IPS-11a (cell line): ENCODE measurements around the gene TCIRG1.
A peak's percentile ranks its signal among the peaks of the same experiment; 100 is the strongest.

Source experiments
- H3K4me3 ChIP-seq: one replicate; pipeline ENCODE4 v1.5.1; 2013; ENCODE audit warnings: low read depth, low read length, control low read depth

TCIRG1 gene

DNA sequence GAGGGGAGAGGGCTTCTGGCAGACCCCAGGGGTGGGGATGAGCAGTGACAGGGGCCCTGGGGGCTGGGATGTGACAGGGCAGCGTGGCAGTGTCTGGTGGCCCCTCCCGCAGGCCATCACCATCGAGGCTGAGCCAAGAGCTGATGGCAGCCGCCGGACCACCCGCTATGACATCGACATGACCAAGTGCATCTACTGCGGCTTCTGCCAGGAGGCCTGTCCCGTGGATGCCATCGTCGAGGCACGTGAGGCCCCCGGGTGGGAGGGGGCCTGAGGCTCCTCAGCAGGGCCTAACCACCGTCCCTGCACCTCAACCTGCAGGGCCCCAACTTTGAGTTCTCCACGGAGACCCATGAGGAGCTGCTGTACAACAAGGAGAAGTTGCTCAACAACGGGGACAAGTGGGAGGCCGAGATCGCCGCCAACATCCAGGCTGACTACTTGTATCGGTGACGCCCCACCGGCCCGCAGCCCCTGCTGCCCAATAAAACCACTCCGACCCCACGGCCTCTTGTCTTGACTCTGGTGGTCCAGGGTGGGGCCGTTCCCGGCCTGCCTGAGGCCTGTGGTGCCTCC, 2.6 kb upstream of the TCIRG1 start:
- H3K4me3 ChIP-seq: no peak overlapping the region

DNA sequence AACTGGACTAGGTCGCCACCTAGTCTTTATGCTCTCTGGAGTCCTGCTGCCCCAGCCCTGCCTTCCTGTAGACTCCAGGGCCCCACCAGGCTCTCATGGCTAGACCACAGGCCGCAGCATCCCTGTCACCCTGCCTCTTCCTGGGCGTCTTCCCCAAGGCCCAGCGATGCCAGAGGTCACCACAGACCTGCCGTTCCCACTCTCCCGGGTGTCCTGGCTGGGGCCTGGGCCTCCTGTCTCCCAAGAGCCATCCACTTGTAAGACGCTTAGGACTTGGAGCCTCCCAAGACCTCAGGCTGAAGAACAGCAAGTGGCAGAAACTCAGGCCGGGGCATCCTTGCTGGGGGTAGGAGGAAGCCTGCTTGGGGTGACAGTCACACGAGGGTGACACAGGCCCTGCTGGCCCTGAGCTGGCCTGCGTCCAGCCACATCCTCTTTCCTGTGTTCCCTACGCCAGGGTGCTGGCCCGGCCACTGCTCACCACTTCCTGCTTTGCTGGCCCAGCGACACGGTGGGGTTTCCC, 2.0 kb upstream of the TCIRG1 start:
- H3K4me3 ChIP-seq: no peak overlapping the region

DNA sequence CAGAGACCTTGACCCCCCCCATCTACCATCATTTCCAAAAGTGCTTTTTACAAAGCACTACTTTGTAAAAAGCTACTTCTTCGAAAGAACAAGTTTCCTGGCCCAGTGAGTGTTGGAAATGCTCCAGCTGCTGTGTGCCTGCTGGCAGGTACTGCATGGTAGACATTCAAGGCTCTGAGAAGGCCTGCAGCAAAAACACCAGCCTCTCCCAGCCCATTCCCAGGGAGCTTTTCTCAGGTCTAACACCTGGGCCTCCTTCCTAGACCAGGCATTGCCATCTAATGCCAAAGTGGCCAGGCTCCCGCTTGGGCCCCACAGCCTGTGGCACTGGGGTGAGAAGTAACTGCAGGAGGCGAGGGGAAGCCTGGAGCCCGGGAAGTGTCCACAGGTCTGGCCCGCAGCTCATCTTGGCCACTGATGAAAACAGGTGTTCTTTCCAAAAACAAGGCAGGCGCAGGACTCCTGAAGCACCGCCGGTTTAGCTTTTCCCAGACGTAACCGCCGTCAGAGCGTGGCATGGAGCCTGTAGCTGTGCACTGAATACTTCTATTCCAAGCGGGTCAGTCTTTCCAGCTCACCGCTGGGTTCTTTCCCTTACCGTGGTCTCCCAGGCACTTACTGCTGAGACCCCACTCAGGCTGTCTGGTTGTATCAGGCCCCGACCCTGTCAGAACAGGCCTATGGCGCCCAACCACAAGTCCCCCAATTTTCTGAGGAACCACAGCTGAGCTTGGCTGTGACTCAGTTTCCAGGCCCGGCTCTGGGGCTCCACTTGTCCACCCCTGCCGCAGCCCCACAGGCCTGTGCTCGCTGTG, 1.2 kb upstream of the TCIRG1 start:
- no peak overlapping the region for H3K4me3 ChIP-seq

DNA sequence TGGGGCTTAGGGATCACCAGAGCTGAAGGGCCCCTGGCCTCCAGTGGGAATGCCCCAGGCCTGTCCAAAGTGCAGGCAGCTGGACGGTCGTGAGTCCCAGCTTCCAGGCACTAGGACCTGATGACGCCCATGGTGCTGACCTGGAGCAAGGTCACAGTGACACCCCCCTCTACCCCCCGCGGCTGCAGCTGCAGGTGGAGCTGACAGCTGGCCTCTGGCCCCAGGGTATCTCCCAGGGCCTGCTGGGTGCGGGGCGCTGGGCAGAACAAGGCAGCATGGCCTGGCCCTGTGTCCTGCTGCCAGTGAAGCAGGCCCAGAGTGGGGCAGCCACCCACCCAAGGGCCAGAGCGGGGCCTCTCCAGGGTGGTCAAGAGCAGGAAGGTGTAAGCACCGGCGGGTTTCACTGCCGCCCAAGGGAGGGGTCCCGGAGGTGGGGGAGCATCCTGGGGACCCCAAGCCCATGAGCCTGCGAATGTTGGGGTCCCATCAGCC, 553 bp upstream of the TCIRG1 start:
- peak overlapping the region; percentile 20 for H3K4me3 ChIP-seq

DNA sequence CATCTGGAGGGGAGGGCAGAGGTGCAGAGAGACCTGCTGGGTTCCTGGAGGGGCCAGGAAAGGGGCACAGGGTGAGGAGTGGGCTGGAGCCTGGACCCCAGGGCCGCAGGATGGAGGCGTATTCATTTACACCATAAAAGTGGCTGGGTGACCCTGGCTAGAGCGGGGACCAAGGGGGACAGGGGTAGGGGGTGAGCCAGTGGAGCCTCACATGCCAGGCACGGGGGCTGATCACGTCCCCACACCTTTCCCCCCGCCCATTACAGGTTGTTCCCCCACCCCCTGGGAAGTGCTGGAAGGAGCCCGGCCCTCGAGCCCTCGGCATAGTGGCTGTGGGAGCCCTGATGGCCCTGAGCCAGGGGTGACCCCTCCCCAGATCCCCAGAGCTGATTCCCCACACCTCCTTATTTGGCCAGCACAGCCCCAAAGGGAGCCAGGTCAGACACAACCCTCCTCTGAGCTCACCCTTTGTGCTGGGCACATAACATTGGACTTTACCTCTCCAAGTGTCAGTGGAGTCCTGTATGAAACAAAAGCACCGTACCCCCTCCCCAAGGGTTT, 781 bp downstream of the TCIRG1 start:
- H3K4me3 ChIP-seq: no peak overlapping the region

DNA sequence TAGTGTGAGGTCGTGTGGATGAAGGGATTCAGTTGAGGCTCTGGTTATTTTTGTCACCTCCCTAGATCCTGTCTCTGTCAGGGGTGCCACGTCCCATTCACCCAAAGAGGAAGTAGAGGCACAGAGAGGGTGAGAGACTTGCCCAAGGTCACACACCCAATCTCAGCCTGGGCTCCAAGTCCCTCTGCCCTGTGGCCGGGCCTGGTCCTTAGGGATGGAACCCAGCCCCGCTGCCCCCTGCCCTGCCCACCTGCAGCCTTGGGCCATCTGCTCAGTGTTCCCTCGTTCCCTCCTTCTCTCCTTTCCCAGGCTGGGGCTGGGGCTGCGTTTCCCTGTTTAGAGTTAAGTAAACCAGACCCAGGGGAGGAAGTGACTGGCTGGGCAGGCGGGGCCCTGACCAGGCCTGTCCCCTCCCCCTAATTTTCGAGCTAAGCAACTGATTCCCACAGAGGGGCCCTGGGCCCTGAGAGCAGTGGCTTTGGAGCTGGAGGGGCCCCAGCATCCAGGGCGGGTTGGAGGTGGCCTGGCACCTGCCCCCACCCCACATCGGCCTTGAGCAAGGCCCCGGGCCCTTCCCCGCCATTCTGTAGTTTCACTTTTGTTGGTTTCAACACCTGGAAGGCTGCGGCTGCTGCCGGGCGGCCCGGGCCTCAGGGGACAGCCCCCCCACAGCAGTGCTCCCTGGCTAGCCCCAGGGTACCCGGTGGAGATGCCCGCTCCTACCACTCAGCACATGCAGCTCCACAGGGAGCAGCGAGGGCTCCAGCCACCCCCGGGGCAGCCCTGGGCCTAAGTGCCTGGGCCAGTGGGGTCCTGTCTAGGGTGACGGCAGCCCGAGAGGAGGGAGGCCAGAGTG, 1.5 kb downstream of the TCIRG1 start:
- no peak overlapping the region for H3K4me3 ChIP-seq

DNA sequence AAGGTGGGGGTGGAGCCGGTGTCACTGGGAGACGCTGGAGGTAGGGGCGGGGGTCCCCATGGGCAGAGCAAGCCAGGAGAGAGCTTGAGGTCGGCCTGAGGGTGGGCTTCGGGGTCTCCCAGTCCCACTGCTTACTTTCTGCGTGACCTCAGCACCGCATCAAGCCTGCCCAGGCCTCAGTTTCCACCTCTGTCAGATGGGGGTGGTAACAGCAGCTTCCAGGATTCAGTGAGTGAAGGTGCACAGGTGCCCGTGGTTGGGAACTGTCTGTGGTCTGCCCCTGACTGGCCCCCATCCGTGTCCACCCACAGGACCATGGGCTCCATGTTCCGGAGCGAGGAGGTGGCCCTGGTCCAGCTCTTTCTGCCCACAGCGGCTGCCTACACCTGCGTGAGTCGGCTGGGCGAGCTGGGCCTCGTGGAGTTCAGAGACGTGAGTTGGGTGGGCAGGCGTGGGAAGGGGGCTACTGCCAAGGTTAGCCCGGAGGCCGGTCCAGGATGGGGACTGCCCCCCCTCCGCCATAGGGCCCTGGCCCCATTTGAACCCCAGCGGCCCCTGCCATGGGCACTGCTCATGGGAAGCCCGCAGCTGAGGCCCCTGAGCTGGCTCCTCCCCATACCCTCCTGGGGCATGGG, 2.2 kb downstream of the TCIRG1 start:
- no peak overlapping the region for H3K4me3 ChIP-seq

DNA sequence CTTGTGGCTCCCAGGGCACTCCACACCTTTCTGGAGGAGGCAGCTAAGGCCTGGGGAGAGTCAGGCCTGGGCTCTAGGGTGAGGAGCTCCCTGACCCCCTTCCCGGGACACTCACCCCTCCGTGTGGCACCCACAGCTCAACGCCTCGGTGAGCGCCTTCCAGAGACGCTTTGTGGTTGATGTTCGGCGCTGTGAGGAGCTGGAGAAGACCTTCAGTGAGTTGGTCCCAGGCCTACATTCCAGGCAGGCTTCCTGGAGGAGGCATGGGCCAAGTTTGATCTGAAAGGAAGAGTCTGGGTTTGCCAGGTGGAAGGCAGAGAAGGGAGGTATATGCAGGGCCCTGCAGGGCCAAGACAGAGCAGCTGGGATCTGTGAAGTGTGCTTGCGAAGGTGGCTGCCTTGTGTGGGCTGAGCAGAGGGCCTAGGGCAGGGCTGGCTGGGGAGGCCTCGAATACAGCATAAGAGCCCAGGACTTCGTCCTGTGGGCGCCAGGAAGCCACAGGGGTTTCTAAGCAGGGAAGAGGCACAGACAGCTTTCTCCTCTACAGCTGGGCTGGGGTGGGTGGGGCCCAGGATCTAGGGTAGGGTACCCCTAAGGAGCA, 2.9 kb downstream of the TCIRG1 start:
- H3K4me3 ChIP-seq: no peak overlapping the region

DNA sequence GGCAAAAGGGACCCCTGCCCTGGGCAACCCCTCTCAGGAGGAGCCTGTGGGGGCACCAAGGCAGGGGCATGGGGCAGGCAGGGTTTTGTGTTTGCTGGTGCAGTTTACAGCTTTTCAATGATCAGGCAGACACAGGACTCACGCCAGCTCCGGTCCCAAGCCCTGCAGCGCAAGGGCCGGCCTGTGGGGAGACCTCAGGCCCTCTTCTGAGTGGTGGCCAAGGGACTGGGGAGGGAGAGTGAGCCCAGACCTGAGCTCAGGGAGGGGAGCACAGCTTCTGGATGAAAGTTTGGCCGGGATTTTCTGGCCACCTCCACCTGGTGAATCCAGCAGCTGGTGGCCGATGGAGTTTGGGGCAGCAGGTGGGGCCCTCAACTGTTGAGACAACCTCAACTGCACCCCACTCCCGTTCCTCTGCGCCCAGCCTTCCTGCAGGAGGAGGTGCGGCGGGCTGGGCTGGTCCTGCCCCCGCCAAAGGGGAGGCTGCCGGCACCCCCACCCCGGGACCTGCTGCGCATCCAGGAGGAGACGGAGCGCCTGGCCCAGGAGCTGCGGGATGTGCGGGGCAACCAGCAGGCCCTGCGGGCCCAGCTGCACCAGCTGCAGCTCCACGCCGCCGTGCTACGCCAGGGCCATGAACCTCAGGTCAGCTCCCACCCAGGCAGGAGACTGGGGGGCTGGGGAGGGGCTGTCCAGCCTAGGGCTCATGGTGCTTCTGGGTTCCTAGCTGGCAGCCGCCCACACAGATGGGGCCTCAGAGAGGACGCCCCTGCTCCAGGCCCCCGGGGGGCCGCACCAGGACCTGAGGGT, 3.6 kb downstream of the TCIRG1 start:
- H3K4me3 ChIP-seq: no peak overlapping the region

DNA sequence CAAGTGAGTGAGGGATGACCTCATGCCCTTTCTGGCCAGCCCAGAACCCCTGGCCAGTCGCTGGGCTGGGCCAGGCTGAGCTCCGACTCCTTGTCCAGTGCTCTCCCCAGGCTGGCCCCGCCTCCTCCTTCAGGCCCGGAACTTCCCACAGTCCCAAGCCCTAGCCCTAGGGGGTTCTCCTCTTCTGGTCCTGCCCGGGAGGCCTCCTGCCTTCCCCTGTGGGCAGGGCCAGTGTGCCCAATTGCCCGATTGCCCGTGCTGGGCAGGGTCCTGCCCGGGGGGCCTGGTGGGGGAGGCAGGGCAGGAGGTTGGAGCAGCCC, 4.2 kb downstream of the TCIRG1 start:
- H3K4me3 ChIP-seq: no peak overlapping the region

DNA sequence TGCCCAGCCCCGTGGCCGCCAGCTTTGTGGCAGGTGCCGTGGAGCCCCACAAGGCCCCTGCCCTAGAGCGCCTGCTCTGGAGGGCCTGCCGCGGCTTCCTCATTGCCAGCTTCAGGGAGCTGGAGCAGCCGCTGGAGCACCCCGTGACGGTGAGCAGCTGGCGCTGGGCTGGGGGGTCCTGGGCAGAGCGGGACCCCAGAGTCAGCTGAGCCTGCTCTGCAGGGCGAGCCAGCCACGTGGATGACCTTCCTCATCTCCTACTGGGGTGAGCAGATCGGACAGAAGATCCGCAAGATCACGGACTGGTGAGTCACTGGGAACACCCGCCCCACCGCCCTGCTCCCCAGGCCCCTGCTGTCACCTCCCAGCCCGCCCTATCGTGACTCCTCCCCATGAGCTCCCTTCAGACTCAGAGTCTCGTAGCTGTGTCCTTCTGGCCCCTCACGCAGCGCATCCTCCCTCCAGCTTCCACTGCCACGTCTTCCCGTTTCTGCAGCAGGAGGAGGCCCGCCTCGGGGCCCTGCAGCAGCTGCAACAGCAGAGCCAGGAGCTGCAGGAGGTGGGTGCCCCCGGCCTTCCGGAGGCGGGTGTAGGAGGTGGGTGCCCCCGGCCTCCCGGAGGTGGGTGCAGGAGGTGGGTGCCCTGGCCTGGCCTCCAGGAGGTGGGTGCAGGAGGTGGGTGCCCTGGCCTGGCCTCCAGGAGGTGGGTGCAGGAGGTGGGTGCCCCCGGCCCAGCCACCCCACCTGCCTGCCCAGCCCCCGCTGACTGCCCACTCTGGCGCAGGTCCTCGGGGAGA, 4.7 kb downstream of the TCIRG1 start:
- H3K4me3 ChIP-seq: no peak overlapping the region

DNA sequence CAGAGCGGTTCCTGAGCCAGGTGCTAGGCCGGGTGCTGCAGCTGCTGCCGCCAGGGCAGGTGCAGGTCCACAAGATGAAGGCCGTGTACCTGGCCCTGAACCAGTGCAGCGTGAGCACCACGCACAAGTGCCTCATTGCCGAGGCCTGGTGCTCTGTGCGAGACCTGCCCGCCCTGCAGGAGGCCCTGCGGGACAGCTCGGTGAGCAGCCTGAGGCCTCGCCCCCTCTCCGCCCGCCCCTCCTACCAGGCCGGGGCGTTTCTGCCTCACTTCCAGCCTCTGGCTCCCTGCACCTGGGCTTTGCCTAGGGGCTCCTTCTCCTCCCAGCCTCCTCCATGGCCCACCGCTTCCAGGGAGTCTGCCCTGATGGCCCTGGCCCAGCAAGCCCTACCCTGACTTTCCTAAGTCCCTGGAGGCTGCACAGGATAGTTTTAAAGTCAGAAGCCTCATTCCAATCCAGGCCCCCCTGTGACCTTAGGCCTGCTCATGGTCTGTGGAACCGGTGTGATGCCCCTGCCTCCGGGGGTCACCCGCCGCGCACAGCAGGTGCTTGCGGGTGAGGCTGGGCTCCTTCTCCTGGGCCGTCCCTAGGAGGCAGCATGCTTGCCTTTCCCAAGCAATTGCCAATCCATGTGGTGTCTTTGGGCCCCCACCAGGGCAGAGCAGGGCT, 5.5 kb downstream of the TCIRG1 start:
- H3K4me3 ChIP-seq: no peak overlapping the region

DNA sequence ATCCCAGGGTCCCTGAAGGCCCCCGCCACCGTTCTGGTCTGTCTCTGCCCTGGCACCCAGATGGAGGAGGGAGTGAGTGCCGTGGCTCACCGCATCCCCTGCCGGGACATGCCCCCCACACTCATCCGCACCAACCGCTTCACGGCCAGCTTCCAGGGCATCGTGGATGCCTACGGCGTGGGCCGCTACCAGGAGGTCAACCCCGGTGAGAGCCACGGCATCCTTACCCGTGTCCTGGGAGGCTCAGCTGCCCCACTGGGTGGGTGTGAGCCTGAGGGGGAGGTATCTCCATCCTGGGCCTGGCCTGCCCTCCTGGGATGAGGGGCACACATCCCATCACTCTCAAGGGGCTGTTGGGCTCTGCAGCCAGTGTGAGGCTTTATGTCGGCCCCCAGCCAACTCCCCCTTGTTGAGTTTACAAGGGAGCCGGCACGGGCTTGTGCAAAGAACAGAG, 6.1 kb downstream of the TCIRG1 start:
- H3K4me3 ChIP-seq: no peak overlapping the region

DNA sequence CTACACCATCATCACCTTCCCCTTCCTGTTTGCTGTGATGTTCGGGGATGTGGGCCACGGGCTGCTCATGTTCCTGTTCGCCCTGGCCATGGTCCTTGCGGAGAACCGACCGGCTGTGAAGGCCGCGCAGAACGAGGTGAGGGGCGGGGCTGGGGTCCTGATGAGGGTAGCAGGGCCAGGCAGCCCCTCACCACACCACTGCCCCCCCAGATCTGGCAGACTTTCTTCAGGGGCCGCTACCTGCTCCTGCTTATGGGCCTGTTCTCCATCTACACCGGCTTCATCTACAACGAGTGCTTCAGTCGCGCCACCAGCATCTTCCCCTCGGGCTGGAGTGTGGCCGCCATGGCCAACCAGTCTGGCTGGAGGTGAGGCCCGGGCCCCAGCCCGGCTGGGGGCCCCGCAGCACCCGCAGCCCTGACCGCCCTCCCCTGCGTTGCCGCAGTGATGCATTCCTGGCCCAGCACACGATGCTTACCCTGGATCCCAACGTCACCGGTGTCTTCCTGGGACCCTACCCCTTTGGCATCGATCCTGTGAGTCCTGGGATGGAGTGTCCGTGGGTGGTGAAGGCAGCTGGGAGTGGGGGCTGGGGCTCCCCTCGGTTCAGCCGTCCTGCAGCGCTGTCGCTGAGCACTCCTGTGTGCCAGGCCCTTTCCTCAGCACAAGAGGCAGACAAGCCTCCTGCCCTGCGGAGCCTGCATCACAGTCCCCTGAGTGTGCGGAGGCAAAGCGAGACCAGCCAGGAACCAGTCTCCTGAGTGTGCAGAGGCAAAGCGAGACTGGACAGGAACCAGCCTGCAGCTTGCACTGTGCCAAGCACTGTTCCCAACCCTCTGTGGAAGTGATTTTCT, 8.8 kb downstream of the TCIRG1 start:
- no peak overlapping the region for H3K4me3 ChIP-seq

DNA sequence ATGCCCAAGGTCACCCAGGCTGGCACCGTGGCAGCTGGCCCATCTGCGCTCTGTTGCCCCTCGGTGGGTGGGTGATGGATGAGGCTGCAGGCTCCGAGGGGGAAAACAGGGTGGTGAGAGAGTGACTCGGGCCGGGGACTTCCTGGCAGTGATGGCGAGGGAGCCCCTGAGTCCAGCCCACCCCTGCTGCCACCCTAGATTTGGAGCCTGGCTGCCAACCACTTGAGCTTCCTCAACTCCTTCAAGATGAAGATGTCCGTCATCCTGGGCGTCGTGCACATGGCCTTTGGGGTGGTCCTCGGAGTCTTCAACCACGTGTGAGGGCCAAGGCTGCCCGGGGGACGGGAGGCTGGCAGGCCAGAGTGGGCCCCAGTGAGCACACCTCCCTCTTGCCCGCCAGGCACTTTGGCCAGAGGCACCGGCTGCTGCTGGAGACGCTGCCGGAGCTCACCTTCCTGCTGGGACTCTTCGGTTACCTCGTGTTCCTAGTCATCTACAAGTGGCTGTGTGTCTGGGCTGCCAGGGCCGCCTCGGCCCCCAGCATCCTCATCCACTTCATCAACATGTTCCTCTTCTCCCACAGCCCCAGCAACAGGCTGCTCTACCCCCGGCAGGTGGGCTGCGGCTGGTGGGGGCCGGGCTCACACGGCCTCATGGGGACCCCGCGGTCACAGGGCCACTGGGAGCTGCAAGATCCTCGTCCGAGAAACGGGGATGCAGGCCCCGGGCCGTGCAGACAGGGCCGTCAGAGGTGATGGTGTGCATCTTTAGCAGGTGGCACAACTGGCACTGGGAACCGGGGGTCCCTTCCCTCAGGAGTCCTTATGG, 10.1 kb downstream of the TCIRG1 start:
- no peak overlapping the region for H3K4me3 ChIP-seq
